Inferior parietal cortex (tissue), 1 donor: ENCODE results near the gene BICDL1.
"Not testable (repeated sequence)": the region's sequence is repeated elsewhere in the genome, so short reads cannot be mapped to it uniquely, and the experiment has no call there.

Source experiments
- DNase-seq: peaks from one replicate; pipeline ENCODE4 v3.0.0-alpha.2; 2016; ENCODE audit errors: extremely low spot score

BICDL1 gene

DNA sequence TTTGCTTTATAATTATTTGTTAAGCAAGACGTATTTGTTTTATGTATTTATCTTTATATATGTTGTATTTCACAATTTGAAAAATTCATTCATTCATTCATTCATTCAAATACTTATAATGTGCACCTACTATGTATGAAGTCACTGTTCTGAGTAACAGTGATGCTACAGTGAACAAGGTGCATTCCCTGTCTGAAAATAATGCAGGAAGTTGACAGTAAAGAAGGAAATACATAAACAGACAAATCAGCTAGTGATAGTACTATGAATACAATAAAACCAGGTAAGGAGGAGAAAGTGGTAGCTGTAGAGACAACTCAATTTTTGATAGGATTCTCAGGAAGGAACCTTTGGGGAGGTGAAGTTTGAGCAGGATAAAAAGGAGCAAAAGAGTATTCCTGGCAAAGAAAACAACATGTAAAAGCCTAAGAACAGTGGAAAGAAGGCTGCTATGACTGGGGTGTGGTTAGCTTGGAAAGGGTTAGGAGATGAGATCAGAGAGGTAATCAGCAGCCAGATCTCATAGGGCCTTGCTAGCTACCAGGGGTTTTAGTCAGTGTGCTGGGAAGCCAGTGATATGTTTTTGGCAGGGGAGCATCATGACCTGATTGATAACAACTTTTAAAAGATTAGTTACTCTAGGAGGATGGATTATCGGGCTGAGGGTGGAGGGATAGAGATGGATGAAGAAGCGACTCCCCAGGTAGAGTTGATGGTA, 17.4 kb downstream of the BICDL1 start:
- no peak for DNase-seq

GRCh38 chr12:120007272-120007671, 18.2 kb downstream of the BICDL1 start:
- no peak for DNase-seq

- DNase-seq, result no peak
Measured at GRCh38 chr12:120010661-120011230, 21.7 kb downstream of the BICDL1 start.

GRCh38 chr12:120012067-120012621, 23.1 kb downstream of the BICDL1 start:
- DNase-seq, result peak; percentile 54

DNA sequence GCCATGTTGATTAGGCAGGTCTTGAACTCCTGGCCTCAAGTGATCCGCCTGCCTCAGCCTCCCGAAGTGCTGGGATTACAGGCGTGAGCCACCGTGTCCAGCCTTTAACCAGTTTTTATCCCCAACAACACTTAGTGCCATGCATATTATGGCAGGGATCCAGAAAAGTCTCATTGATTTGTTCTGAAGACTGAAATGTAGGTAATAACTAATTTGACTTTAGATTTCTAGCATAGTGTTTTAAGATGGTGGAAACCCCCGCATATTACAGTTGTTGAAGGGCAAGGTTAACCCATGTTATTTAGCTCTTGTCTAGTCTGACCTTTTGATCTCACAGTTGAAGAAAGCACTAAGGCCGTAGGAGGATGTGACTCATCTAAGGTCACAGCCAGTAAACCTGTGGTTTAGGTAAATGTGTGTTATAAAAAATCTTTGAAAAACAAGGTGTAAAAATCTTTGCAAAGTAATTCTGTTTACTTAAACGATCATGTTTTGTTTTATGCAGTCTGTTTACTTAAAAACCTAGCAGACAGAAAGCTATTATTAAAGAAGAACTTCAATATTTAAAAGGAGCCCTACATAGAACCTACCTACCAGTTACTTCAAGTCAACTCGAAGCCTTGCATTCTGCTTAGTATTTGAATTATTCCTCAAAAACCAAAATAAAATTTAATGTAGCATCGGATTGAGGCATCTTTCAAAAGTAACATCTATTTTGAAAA, 24.8 kb downstream of the BICDL1 start:
- no peak for DNase-seq

DNA sequence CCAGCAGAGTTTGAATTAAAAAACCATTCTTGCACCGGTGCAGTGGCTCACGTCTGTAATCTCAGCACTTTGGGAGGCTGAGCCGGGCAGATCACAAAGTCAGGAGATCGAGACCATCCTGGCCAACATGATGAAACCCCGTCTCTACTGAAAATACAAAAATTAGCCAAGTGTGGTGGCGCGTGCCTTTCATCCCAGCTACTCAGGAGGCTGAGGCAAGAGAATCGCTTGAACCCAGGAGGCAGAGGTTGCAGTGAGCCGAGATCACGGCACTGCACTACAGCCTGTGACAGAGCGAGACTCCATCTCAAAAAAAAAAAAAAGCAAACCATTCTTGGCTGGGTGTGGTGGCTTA, 25.3 kb downstream of the BICDL1 start:
- DNase-seq, result not testable (repeated sequence)

DNA sequence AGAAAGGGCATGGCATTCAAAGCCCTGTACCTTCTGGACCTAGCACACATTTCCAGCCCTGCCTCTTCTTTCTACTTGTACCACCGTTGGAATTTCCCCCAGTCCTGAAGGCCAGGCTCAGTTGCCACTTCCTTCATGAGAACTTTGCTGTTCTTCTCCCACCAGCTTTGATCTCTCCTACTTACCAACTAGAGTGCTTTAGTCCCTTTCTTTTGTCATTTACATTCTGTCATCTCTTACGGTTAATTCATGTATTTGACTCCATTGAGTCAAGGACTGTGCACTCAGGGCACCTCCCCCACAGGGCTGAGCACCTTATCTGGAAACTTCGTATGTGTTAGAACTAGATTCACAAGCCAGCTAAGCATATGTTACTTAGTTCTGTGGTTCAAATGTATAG, 26.3 kb downstream of the BICDL1 start:
- DNase-seq, result no peak

GRCh38 chr12:120016199-120016598, 27.2 kb downstream of the BICDL1 start:
- DNase-seq, result not testable (repeated sequence)

GRCh38 chr12:120019197-120019596, 30.2 kb downstream of the BICDL1 start:
- no peak for DNase-seq

- DNase-seq, result no peak
Measured at GRCh38 chr12:120019938-120020337, 30.9 kb downstream of the BICDL1 start.

DNA sequence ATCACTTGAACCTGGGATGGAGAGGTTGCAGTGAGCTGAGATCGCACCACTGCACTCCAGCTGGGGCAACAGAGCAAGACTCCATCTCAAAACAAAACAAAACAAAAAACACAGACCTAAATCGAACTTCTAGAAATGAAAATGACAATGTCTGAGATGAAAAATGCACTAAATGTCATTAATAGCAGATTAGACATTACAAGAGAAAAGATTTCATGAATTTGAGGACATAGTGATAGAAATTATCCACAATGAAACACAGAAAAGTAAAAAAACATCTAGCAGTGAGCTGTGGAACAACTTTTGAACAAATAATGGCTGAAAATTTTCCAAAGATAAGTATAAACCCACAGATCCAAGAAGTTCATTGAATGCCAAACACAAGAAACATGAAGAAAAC, 35.2 kb downstream of the BICDL1 start:
- DNase-seq, result no peak

- no peak for DNase-seq
Measured at GRCh38 chr12:120025640-120026039, 36.6 kb downstream of the BICDL1 start.

DNA sequence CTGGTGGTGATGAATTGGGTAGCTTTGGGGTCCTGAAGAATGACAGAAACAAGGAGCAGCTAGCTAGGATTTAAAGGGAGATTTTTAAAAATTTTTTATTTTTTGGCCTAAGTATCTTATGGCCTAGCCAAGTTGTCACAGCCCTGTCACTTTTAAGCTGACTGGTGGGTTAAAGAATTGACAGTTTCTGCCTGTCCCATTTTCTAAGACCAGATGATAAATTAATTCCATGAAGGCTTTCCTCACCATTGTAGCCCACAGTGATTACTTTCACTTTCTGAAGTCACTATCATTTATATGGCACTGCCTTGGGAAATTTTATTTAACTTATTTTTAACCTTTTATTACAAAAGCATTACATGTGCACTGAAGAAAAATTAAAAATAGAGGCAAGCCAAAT, 43.2 kb downstream of the BICDL1 start:
- no peak for DNase-seq

DNA sequence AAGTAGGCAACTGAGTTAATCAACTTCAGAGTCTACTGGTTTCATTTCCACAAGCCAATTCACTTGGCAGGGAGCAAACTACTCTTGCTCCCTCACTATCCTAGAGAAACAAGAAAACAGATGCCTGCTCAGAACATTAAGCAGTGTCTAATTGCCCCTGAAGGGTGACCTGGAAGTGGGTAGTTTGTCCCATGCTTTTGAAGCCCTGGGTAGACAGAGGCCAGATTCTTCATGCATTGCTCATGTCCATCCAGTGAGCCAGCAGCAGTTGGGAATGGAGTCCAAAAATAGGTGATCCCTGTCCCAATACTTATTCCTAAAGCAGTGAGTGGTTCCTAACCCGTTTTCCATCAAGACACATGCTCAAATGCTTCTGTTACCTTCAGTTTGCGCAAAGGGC, 48.8 kb downstream of the BICDL1 start:
- DNase-seq, result no peak

DNA sequence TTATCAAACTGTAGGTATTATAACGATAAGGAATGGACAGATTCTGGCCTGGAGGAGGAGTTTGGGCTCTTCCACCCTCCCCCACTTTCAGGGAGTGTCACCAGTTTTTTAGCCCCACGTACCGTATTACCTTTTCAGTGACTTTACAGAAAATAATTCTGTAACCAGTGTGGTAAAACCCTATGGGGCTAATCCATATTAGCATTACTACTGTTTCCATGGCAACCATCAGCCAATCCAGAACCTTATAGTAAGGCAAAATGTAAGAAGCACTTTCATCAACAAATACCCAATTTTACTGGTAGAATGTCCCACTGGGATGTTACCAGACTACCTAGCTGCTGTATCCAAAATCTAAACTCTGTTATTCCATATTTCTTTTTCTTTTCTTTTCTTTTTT, 50.7 kb downstream of the BICDL1 start:
- DNase-seq, result no peak

DNA sequence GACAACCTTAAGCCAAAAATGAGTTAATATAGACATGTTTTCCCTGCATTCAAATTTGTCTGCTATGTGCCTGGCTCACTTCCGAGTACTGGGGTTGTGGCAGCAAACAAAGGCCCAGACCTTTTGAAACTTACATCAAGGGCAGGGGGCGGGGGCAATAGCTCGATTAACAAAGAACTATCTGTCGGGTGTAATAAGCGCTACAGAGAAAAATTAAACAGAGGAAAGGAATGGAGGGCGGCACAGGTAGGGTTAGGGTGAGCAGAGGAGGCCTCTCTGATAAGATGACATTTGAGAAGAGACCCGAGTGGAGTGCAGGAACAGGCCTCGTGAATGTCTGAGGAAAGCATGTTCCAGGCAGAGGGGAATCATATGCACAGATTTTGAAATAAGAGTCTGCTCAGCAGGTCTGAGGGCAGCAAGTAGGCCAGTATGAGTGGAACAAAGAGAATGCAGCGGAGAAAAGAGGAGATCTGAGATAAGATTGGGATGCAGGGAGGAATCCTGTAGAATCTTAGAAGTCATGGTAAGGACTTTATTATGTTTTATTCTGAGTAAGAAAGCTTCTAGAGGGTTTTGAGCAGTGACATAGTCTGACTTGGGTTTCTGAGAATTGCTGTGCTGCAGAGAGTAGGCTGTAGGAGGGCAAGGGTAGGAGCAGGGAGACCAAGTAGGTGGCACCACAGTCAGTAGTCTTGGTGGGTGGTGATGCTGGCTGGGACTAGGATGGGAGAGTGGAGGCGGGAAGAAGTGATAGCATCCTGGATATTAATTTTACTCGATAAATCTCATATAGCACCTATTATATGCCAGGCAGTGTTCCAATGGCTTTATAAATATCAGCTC, 52.6 kb downstream of the BICDL1 start:
- DNase-seq, result no peak

GRCh38 chr12:120045367-120045766, 56.3 kb downstream of the BICDL1 start:
- DNase-seq, result not testable (repeated sequence)

- no peak for DNase-seq
Measured at GRCh38 chr12:120047072-120047471, 58.0 kb downstream of the BICDL1 start.

- no peak for DNase-seq
Measured at GRCh38 chr12:120048263-120048662, 59.2 kb downstream of the BICDL1 start.

DNA sequence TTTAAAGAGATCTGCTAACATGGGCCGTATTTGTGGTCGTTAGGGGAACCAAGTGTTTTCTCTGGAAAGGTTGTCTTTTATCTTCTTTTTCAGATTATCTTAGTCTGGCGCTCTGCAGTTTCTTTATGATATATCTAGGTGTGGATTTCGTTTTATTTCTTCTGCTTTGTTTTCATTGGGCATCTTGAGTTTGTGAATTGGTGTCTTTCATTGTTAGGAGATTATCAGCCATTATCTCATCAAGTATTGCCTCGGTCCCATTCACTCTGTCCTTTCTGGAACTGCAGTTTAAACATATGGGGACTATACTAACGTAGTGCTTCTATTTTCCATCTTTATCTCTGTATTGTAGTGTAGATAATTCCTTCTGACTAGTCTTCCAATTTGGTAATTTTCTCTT, 60.4 kb downstream of the BICDL1 start:
- no peak for DNase-seq

GRCh38 chr12:120051535-120051934, 62.5 kb downstream of the BICDL1 start:
- no peak for DNase-seq

- no peak for DNase-seq
Measured at GRCh38 chr12:120054293-120054692, 65.3 kb downstream of the BICDL1 start.
